H9 (cell line): ENCODE data around the gene TBL1Y. TPM values are rescaled to one million over a fixed set of nuclear protein-coding genes. Genes with fewer than 3 reads are reported as not detected.

Experiments used
- DNase-seq: peaks from one replicate; pipeline ENCODE4 v3.0.0-alpha.2; 2017
- H2AFZ ChIP-seq: one replicate; pipeline ENCODE4 v1.6.1; 2013; ENCODE audit warnings: mild to moderate bottlenecking, low read length, control low read depth, moderate library complexity
- H2AK5ac ChIP-seq: 2 replicates; pipeline ENCODE4 v1.6.1; 2013; ENCODE audit warnings: low read length, control low read depth, mixed read lengths; ENCODE audit not compliant: insufficient read length
- H2BK120ac ChIP-seq: one replicate; pipeline ENCODE4 v1.6.1; 2013; ENCODE audit warnings: low read depth, mild to moderate bottlenecking, low read length, control low read depth, inconsistent platforms; ENCODE audit not compliant: poor library complexity, severe bottlenecking
- H2BK12ac ChIP-seq: 2 replicates; pipeline ENCODE4 v1.6.1; 2013; ENCODE audit warnings: low read length, control low read depth, mixed read lengths, low read depth; ENCODE audit not compliant: insufficient read length
- H2BK15ac ChIP-seq: 2 replicates; pipeline ENCODE4 v1.6.1; 2013; ENCODE audit warnings: low read depth, low read length, control low read depth
- H2BK20ac ChIP-seq: one replicate; pipeline ENCODE4 v1.6.1; 2013; ENCODE audit warnings: low read depth, mild to moderate bottlenecking, low read length, control low read depth, inconsistent platforms; ENCODE audit not compliant: poor library complexity, severe bottlenecking
- H2BK5ac ChIP-seq: 2 replicates; pipeline ENCODE4 v1.6.1; 2013; ENCODE audit warnings: low read length, control low read depth, mixed read lengths; ENCODE audit not compliant: insufficient read length
- H3K14ac ChIP-seq: 2 replicates; pipeline ENCODE4 v1.6.1; 2013; ENCODE audit warnings: low read length, control low read depth; ENCODE audit not compliant: insufficient read depth
- H3K18ac ChIP-seq: 2 replicates; pipeline ENCODE4 v1.6.1; 2013; ENCODE audit warnings: low read depth, mild to moderate bottlenecking, mixed read lengths, low read length, control low read depth; ENCODE audit not compliant: insufficient read length
- H3K23ac ChIP-seq: 2 replicates; pipeline ENCODE4 v1.6.1; 2013; ENCODE audit warnings: low read length, control low read depth, mixed read lengths, low read depth; ENCODE audit not compliant: insufficient read length
- H3K23me2 ChIP-seq: 2 replicates; pipeline ENCODE4 v1.6.1; 2013; ENCODE audit warnings: low read depth, mild to moderate bottlenecking, mixed read lengths, low read length, control low read depth; ENCODE audit not compliant: insufficient read length, poor library complexity, severe bottlenecking
- H3K27ac ChIP-seq: 2 replicates; pipeline ENCODE4 v1.5.1; 2013; ENCODE audit warnings: low read length, control low read depth, mixed read lengths, low read depth; ENCODE audit not compliant: insufficient read length
- H3K27me3 ChIP-seq: 2 replicates; pipeline ENCODE4 v1.6.1; 2013; ENCODE audit warnings: low read length, control low read depth, inconsistent platforms; ENCODE audit not compliant: insufficient read depth
- H3K4ac ChIP-seq: 2 replicates; pipeline ENCODE4 v1.6.1; 2013; ENCODE audit warnings: low read depth, mild to moderate bottlenecking, control low read depth, inconsistent platforms, low read length, moderate library complexity
- H3K4me1 ChIP-seq: 2 replicates; pipeline ENCODE4 v1.6.1; 2013; ENCODE audit warnings: low read length, control low read depth, inconsistent platforms; ENCODE audit not compliant: insufficient read depth
- H3K4me2 ChIP-seq: 2 replicates; pipeline ENCODE4 v1.6.1; 2013; ENCODE audit warnings: low read length, control low read depth, mixed read lengths; ENCODE audit not compliant: insufficient read length, insufficient read depth
- H3K56ac ChIP-seq: 2 replicates; pipeline ENCODE4 v1.6.1; 2013; ENCODE audit warnings: low read depth, mild to moderate bottlenecking, mixed read lengths, low read length, control low read depth; ENCODE audit not compliant: insufficient read length
- H3K79me1 ChIP-seq: 2 replicates; pipeline ENCODE4 v1.6.1; 2013; ENCODE audit warnings: low read depth, mild to moderate bottlenecking, moderate library complexity, low read length, control low read depth, inconsistent platforms; ENCODE audit not compliant: insufficient read depth, poor library complexity, severe bottlenecking
- H3K79me2 ChIP-seq: 2 replicates; pipeline ENCODE4 v1.6.1; 2013; ENCODE audit warnings: low read length, control low read depth, inconsistent platforms; ENCODE audit not compliant: insufficient read depth
- H3K9ac ChIP-seq: 2 replicates; pipeline ENCODE4 v1.6.1; 2013; ENCODE audit warnings: low read length, control low read depth, mixed read lengths; ENCODE audit not compliant: insufficient read length; ENCODE audit errors: extremely low read depth
- H3K9me3 ChIP-seq: one replicate; pipeline ENCODE4 v1.6.1; 2013; ENCODE audit warnings: low read depth, low read length, inconsistent platforms; ENCODE audit not compliant: control insufficient read depth
- H3T11ph ChIP-seq: one replicate; pipeline ENCODE4 v1.6.1; 2013; ENCODE audit warnings: mild to moderate bottlenecking, low read length, control low read depth, inconsistent platforms
- H4K20me1 ChIP-seq: one replicate; pipeline ENCODE4 v1.6.1; 2013; ENCODE audit not compliant: control insufficient read depth, insufficient read length, insufficient read depth
- H4K5ac ChIP-seq: 2 replicates; pipeline ENCODE4 v1.6.1; 2013; ENCODE audit warnings: low read depth, mild to moderate bottlenecking, mixed read lengths, low read length, control low read depth; ENCODE audit not compliant: insufficient read length
- H4K8ac ChIP-seq: replicated peaks from 2 replicates; pipeline ENCODE4 v1.6.1; 2013; ENCODE audit warnings: low read length, control low read depth, mixed read lengths, low read depth; ENCODE audit not compliant: insufficient read length
- H4K91ac ChIP-seq: 2 replicates; pipeline ENCODE4 v1.6.1; 2013; ENCODE audit warnings: low read depth, mild to moderate bottlenecking, moderate library complexity, mixed read lengths, low read length, control low read depth; ENCODE audit not compliant: insufficient read length
- H3K27ac Mint-ChIP-seq, 3 experiments: 2 replicates in 2 of 3; 3 replicates in 1 of 3; pipeline ENCODE4 v1.8.0; 2020 to 2021; ENCODE audit warnings: mixed read lengths in 3 of 3, mild to moderate bottlenecking in 1 of 3, moderate library complexity in 1 of 3
- H3K27me3 Mint-ChIP-seq: 2 replicates; pipeline ENCODE4 v1.8.0; 2021; ENCODE audit warnings: low read depth, mild to moderate bottlenecking, moderate library complexity, mixed read lengths
- H3K36me3 Mint-ChIP-seq, 3 experiments: 2 replicates in 2 of 3; 3 replicates in 1 of 3; pipeline ENCODE4 v1.8.0; 2020 to 2021; ENCODE audit warnings: low read depth in 3 of 3, mixed read lengths in 3 of 3; ENCODE audit not compliant: insufficient read depth in 1 of 3
- H3K4me1 Mint-ChIP-seq, 2 experiments: 2 replicates each; pipeline ENCODE4 v1.8.0; 2020; ENCODE audit warnings: mixed read lengths in 2 of 2
- H3K4me3 Mint-ChIP-seq, 2 experiments: 2 replicates in 1 of 2; 3 replicates in 1 of 2; pipeline ENCODE4 v1.8.0; 2020 to 2021; ENCODE audit warnings: mild to moderate bottlenecking in 2 of 2, mixed read lengths in 2 of 2, moderate library complexity in 1 of 2
- H3K9me3 Mint-ChIP-seq, 2 experiments: 2 replicates in 1 of 2; 3 replicates in 1 of 2; pipeline ENCODE4 v1.8.0; 2020; ENCODE audit warnings: mild to moderate bottlenecking in 2 of 2, mixed read lengths in 2 of 2, moderate library complexity in 1 of 2
- CTCF ChIP-seq: fragments of 200-600 bp; sonication (generic); conservative IDR thresholded peaks from 3 replicates; pipeline ENCODE4 v1.8.0; 2021; ENCODE audit warnings: antibody characterized with exemption, mild to moderate bottlenecking
- WGBS: extraction: QIAGEN DNeasy Blood & Tissue Kit; methylation state at CpG from one replicate; pipeline ENCODE4 v1.1.7; 2013; ENCODE audit warnings: missing lambda C conversion rate, low lambda C conversion rate, mixed read lengths; ENCODE audit not compliant: insufficient read length; ENCODE audit errors: extremely low coverage; 5-methylcytosine and 5-hydroxymethylcytosine counted together
- total RNA-seq: library from RNA; stranded (reverse); gene quantifications from 2 replicates; pipeline ENCODE4 v1.2.1, GENCODE V29; 2021

The TBL1Y gene
- total RNA-seq, 1 experiment from 2014 or later: not detected

- H3K4me1 Mint-ChIP-seq: no peaks in the 10 kb centered on the region
- no CpG with 5 or more reads among the region's 4 CpGs for WGBS
- H2AFZ ChIP-seq: no peak overlapping the region
Observed at GRCh38 chrY:7122202-7122601, 211.7 kb downstream of the TBL1Y start.

More at GRCh38 chrY:7122202-7122601, 211.7 kb downstream of the TBL1Y start:
- Mint-ChIP-seq H3K36me3 (no peaks in the 10 kb centered on the region), H3K4me3 (no peak overlapping the region), H3K27me3 (no peaks in the 10 kb centered on the region), H3K27ac (no peak overlapping the region), H3K9me3 (no peaks in the 10 kb centered on the region)
- H3K23me2 ChIP-seq: no peaks in the 10 kb centered on the region
- H4K8ac ChIP-seq: no peak overlapping the region
- no peaks in the 10 kb centered on the region for H3K27me3 ChIP-seq
- DNase-seq: no peak
- H2AK5ac ChIP-seq: no peak overlapping the region
- no peak overlapping the region for H3K56ac ChIP-seq
- no peak overlapping the region for H3K4me2 ChIP-seq
- H2BK15ac ChIP-seq: no peak overlapping the region
- no peak overlapping the region for H3K27ac ChIP-seq
- no peak overlapping the region for H4K5ac ChIP-seq
- H3K9ac ChIP-seq: no peak overlapping the region
- no peak overlapping the region for H2BK5ac ChIP-seq
- H3K4ac ChIP-seq: no peak overlapping the region
- no peak overlapping the region for H2BK20ac ChIP-seq
- H4K91ac ChIP-seq: no peak overlapping the region
- H3K9me3 ChIP-seq: no peaks in the 10 kb centered on the region
- no peaks in the 10 kb centered on the region for H3K79me2 ChIP-seq
- H4K20me1 ChIP-seq: no peaks in the 10 kb centered on the region
- no peak overlapping the region for H2BK12ac ChIP-seq
- no peak for TF ChIP-seq CTCF
- H3K4me1 ChIP-seq: no peaks in the 10 kb centered on the region
- H3T11ph ChIP-seq: no peak overlapping the region
- H3K18ac ChIP-seq: no peak overlapping the region
- no peak overlapping the region for H2BK120ac ChIP-seq
- H3K79me1 ChIP-seq: no peaks in the 10 kb centered on the region
- H3K23ac ChIP-seq: no peak overlapping the region
- no peak overlapping the region for H3K14ac ChIP-seq
